HepG2 (cell line): ENCODE results near the gene GOT1. TPM values are rescaled to one million over a fixed set of nuclear protein-coding genes. Genes with fewer than 3 reads are reported as not detected.

ENCODE experiments used
- CEBPZ ChIP-seq: IDR thresholded peaks from 2 replicates; pipeline ENCODE4 v1.6.1; 2012; ENCODE audit warnings: low read length, improper control_type of control experiment
- MAZ ChIP-seq, 2 experiments: sonication (generic) in 1 of 2; formaldehyde crosslinking in 1 of 2; IDR thresholded peaks; 2 replicates each; pipeline versions ENCODE4 v1.5.0 to v1.6.1; 2012 to 2020; ENCODE audit warnings: low read depth in 2 of 2, mild to moderate bottlenecking in 2 of 2, borderline replicate concordance in 1 of 2, improper control_type of control experiment in 1 of 2, low read length in 1 of 2, missing genetic modification reagents in 1 of 2, moderate library complexity in 1 of 2
- NFIB ChIP-seq: sonication (generic); formaldehyde crosslinking; IDR thresholded peaks from 2 replicates; pipeline ENCODE4 v1.9.0; 2021; ENCODE audit warnings: missing genetic modification reagents, mild to moderate bottlenecking, borderline replicate concordance
- PBX3 ChIP-seq: sonication (generic); formaldehyde crosslinking; IDR thresholded peaks from 2 replicates; pipeline ENCODE4 v1.8.1; 2023; ENCODE audit warnings: missing genetic modification reagents, inconsistent platforms, borderline replicate concordance
- RERE ChIP-seq: IDR thresholded peaks from 2 replicates; pipeline ENCODE4 v1.6.1; 2016; ENCODE audit warnings: low read depth, missing genetic modification reagents, missing compliant biosample characterization
- SP140L ChIP-seq: sonication (generic); formaldehyde crosslinking; IDR thresholded peaks from 2 replicates; pipeline ENCODE4 v1.4.0; 2020; ENCODE audit warnings: missing genetic modification reagents, borderline replicate concordance
- TCF7 ChIP-seq: sonication (generic); IDR thresholded peaks from 2 replicates; pipeline ENCODE4 v1.6.1; 2016; ENCODE audit warnings: antibody characterized with exemption, low read depth
- THRA ChIP-seq: sonication (generic); formaldehyde crosslinking; IDR thresholded peaks from 2 replicates; pipeline ENCODE4 v1.4.0; 2020; ENCODE audit warnings: missing genetic modification reagents, borderline replicate concordance
- U2AF1 ChIP-seq: fragments of 200-400 bp; formaldehyde crosslinking; optimal IDR thresholded peaks from 2 replicates; pipeline ENCODE3; 2017; ENCODE audit warnings: mild to moderate bottlenecking, low read depth, low read length
- ZNF180 ChIP-seq: sonication (generic); formaldehyde crosslinking; IDR thresholded peaks from 2 replicates; pipeline ENCODE4 v1.4.0; 2020; ENCODE audit warnings: low read depth, missing genetic modification reagents, borderline replicate concordance
- ZNF30 ChIP-seq: sonication (generic); formaldehyde crosslinking; IDR thresholded peaks from 2 replicates; pipeline ENCODE4 v1.5.0; 2020; ENCODE audit warnings: mild to moderate bottlenecking, missing genetic modification reagents
- ZNF782 ChIP-seq: sonication (generic); formaldehyde crosslinking; IDR thresholded peaks from 2 replicates; pipeline ENCODE4 v1.4.0; 2020; ENCODE audit warnings: missing genetic modification reagents, mild to moderate bottlenecking, borderline replicate concordance
- ZXDC ChIP-seq: sonication (generic); formaldehyde crosslinking; IDR thresholded peaks from 2 replicates; pipeline ENCODE4 v1.5.0; 2020; ENCODE audit warnings: mild to moderate bottlenecking, missing genetic modification reagents
- polyA plus RNA-seq, 8 experiments: library from polyadenylated mRNA; depleted of rRNA in 3 of 8; stranded (reverse) in 7 of 8; unstranded in 1 of 8; fragments of >200 nt; fragmentation: Illumina TruSeq in 4 of 8; extraction: Trizol in 4 of 8; gene quantifications; 2 replicates each; pipeline versions ENCODE4 v1.2.1 to v1.2.3, GENCODE V29; 2011 to 2016; ENCODE audit warnings: low read depth in 4 of 8, missing spikeins in 1 of 8, mixed read lengths in 1 of 8; ENCODE audit not compliant: insufficient read depth in 1 of 8
- total RNA-seq, 5 experiments: library from RNA; depleted of rRNA; stranded (reverse); fragments of >200 nt; fragmentation: Illumina TruSeq; extraction: Trizol; gene quantifications; 2 replicates each; pipeline ENCODE4 v1.2.3, GENCODE V29; 2016; ENCODE audit warnings: low read depth in 1 of 5

Gene GOT1
- total and polyA plus RNA-seq, 2 of the 13 experiments (the other 11 are each of a cell fraction or from before 2014, with no cell fraction given) = 81.2 to 102 TPM

GRCh38 chr10:99389729-99390480, 40.5 kb downstream of the GOT1 start (continued):
- no peak for TF ChIP-seq ZXDC
- TF ChIP-seq CEBPZ = no peak
- TF ChIP-seq U2AF1 = no peak
- TF ChIP-seq ZNF30 (CRISPR knock-in tag) = no peak
- no peak for TF ChIP-seq SP140L (CRISPR knock-in tag)
- peak; percentile 46; the same call in 1 of the 2 replicates for TF ChIP-seq RERE (CRISPR knock-in tag)
- no peak for TF ChIP-seq ZNF180 (CRISPR knock-in tag)
- TF ChIP-seq THRA (CRISPR knock-in tag) = no peak
- no peak for TF ChIP-seq PBX3
- no peak for TF ChIP-seq ZNF782
- no peak for TF ChIP-seq NFIB (CRISPR knock-in tag)
- peak; percentile 57 for TF ChIP-seq TCF7
- TF ChIP-seq MAZ (IDR thresholded peaks at IDR 0.05; ENCODE audit: borderline replicate concordance, low read depth, low read length) = no peak
- TF ChIP-seq MAZ (CRISPR knock-in tag; IDR thresholded peaks at IDR 0.05; ENCODE audit: low read depth) = no peak
